HL-60 (cell line): ENCODE results near the gene PITPNB.

Experiments
- CTCF ChIP-seq: IDR thresholded peaks from one replicate; pipeline ENCODE4 v1.5.1; 2011; ENCODE audit warnings: low read length, control low read depth, inconsistent platforms; ENCODE audit not compliant: insufficient read depth
- POLR2AphosphoS5 ChIP-seq: IDR thresholded peaks from 2 replicates; pipeline ENCODE4 v1.6.1; 2012; ENCODE audit warnings: low read depth

DNA sequence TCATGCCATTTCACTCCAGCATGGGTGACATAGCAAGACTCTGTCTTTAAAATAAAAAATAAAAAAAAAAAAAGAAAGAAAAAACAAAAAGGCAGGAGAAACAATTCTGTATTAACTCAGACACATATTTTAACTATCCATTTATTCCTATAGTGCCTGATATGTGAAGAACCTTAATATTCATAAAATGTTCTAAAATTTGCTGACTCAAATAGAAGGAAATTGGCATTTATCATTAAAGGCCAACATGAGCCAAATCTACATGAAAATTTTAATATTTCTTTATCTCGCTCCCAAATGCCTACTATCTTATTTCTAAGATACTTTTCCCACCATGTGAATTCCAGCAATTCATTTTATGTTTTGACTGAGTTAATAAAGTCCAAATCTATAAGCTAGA is 18.9 kb downstream of the PITPNB start:
- TF ChIP-seq CTCF (no peak), POLR2AphosphoS5 (no peak)
